ENCODE results near the gene CST5. TPM values are rescaled to one million over a fixed set of nuclear protein-coding genes. Genes with fewer than 3 reads are reported as not detected.

Gene CST5
- total RNA-seq, 1 experiment from 2014 or later: not detected

DNA sequence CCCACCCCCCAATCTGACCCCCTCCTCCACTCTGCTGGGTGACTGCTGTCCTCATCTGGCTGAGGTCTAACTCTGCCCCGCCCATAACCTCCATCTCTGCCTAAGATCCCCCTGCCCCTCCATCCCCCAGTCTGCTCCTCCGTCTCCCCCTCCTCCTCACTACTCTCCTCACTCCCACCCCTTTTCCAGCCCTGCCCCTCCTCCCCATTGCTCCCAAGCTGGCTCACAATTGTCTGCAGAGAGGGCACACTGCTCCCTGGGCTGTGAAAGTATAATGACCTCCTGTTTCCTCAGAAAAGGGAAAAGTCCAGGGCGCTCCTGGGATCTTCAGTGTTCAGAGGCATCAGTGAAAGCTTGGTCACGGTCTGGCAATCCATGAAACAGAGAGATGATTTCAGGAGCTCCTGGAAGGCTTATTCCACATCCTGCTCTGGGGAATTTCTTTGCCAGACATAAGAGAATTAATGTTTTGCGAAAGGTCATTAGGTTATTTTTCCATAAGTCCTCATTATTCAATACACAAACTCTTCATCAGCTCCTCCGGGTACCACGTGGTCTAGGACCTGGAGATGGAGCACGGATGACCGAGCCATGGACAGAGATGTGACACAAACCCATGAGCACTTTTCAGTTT lies 21.5 kb downstream of the CST5 start:
- no peaks in the 10 kb centered on the region for H3K36me3 ChIP-seq (ENCODE audit: control insufficient read depth in 1 of 2, insufficient read depth in 2 of 2, low read length in 2 of 2)
- intact Hi-C loops (cut with micrococcal nuclease): no loop called here
- no peak for DNase-seq (ENCODE audit: low read depth, low spot score)
- no peaks in the 10 kb centered on the region for H3K79me2 ChIP-seq (ENCODE audit: insufficient read depth, low read length)
- H3K27ac ChIP-seq (ENCODE audit: low read depth, low read length): no peak overlapping the region
- H3K4me3 ChIP-seq (replicated peaks in 1 of 2; ENCODE audit: low read depth in 1 of 2, low read length in 2 of 2): no peak overlapping the region
- RAD21 ChIA-PET (ENCODE audit: low non-redundant PET in 1 of 2, low total read pairs in 2 of 2, uncharacterized antibody in 2 of 2, unreplicated experiment in 2 of 2): no interaction called here
- H3K27me3 ChIP-seq (ENCODE audit: insufficient read depth, low read length): no peaks in the 10 kb centered on the region
- H3K9ac ChIP-seq (ENCODE audit: low read length): no peak overlapping the region
- no peak overlapping the region for H3K4me2 ChIP-seq (ENCODE audit: low read length)
- H2AFZ ChIP-seq (ENCODE audit: low read depth, low read length, poor library complexity, severe bottlenecking): no peak overlapping the region
- POLR2A ChIA-PET: no interaction called here
- H4K20me1 ChIP-seq (ENCODE audit: insufficient read depth): no peaks in the 10 kb centered on the region
- ATAC-seq: no peak
- CTCF ChIA-PET: no interaction called here
- no peak for TF ChIP-seq ZFX (IDR thresholded peaks at IDR 0.05)
- no peak for TF ChIP-seq YY1 (IDR thresholded peaks at IDR 0.05; ENCODE audit: extremely low read depth, insufficient replicate concordance, low read depth, low read length)
- TF ChIP-seq, protein P1, sequence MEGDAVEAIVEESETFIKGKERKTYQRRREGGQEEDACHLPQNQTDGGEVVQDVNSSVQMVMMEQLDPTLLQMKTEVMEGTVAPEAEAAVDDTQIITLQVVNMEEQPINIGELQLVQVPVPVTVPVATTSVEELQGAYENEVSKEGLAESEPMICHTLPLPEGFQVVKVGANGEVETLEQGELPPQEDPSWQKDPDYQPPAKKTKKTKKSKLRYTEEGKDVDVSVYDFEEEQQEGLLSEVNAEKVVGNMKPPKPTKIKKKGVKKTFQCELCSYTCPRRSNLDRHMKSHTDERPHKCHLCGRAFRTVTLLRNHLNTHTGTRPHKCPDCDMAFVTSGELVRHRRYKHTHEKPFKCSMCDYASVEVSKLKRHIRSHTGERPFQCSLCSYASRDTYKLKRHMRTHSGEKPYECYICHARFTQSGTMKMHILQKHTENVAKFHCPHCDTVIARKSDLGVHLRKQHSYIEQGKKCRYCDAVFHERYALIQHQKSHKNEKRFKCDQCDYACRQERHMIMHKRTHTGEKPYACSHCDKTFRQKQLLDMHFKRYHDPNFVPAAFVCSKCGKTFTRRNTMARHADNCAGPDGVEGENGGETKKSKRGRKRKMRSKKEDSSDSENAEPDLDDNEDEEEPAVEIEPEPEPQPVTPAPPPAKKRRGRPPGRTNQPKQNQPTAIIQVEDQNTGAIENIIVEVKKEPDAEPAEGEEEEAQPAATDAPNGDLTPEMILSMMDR (IDR thresholded peaks at IDR 0.05 in 2 of 3, conservative IDR thresholded peaks at IDR 0.05 in 1 of 3; ENCODE audit: borderline replicate concordance in 1 of 3, insufficient read depth in 1 of 3, low read depth in 2 of 3, low read length in 2 of 3): no peak
- TF ChIP-seq, protein P2, sequence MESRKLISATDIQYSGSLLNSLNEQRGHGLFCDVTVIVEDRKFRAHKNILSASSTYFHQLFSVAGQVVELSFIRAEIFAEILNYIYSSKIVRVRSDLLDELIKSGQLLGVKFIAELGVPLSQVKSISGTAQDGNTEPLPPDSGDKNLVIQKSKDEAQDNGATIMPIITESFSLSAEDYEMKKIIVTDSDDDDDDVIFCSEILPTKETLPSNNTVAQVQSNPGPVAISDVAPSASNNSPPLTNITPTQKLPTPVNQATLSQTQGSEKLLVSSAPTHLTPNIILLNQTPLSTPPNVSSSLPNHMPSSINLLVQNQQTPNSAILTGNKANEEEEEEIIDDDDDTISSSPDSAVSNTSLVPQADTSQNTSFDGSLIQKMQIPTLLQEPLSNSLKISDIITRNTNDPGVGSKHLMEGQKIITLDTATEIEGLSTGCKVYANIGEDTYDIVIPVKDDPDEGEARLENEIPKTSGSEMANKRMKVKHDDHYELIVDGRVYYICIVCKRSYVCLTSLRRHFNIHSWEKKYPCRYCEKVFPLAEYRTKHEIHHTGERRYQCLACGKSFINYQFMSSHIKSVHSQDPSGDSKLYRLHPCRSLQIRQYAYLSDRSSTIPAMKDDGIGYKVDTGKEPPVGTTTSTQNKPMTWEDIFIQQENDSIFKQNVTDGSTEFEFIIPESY (IDR thresholded peaks at IDR 0.05; ENCODE audit: extremely low read depth, insufficient replicate concordance, low read length): no peak
- TF ChIP-seq FOSL1 (IDR thresholded peaks at IDR 0.05; ENCODE audit: low read depth): no peak
- no peak for TF ChIP-seq EGR1 (IDR thresholded peaks at IDR 0.05; ENCODE audit: low read depth)
- TF ChIP-seq POLR2A (IDR thresholded peaks at IDR 0.05; ENCODE audit: borderline replicate concordance, extremely low read depth, insufficient read depth, insufficient read length): no peak
- TF ChIP-seq TCF7L2 (IDR thresholded peaks at IDR 0.05; ENCODE audit: borderline replicate concordance, extremely low read depth, insufficient read depth, insufficient read length): no peak
- TF ChIP-seq JUND (IDR thresholded peaks at IDR 0.05): no peak
- TF ChIP-seq POLR2AphosphoS5 (IDR thresholded peaks at IDR 0.05; ENCODE audit: low read depth, low read length): no peak
- TF ChIP-seq, protein P3, sequence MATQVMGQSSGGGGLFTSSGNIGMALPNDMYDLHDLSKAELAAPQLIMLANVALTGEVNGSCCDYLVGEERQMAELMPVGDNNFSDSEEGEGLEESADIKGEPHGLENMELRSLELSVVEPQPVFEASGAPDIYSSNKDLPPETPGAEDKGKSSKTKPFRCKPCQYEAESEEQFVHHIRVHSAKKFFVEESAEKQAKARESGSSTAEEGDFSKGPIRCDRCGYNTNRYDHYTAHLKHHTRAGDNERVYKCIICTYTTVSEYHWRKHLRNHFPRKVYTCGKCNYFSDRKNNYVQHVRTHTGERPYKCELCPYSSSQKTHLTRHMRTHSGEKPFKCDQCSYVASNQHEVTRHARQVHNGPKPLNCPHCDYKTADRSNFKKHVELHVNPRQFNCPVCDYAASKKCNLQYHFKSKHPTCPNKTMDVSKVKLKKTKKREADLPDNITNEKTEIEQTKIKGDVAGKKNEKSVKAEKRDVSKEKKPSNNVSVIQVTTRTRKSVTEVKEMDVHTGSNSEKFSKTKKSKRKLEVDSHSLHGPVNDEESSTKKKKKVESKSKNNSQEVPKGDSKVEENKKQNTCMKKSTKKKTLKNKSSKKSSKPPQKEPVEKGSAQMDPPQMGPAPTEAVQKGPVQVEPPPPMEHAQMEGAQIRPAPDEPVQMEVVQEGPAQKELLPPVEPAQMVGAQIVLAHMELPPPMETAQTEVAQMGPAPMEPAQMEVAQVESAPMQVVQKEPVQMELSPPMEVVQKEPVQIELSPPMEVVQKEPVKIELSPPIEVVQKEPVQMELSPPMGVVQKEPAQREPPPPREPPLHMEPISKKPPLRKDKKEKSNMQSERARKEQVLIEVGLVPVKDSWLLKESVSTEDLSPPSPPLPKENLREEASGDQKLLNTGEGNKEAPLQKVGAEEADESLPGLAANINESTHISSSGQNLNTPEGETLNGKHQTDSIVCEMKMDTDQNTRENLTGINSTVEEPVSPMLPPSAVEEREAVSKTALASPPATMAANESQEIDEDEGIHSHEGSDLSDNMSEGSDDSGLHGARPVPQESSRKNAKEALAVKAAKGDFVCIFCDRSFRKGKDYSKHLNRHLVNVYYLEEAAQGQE (IDR thresholded peaks at IDR 0.05; ENCODE audit: low read depth): no peak
- TF ChIP-seq ZNF274 (IDR thresholded peaks at IDR 0.05; ENCODE audit: low read depth, low read length): no peak
- no peak for TF ChIP-seq CBX3 (IDR thresholded peaks at IDR 0.05; ENCODE audit: low read depth)
- no peak for TF ChIP-seq ELF1 (IDR thresholded peaks at IDR 0.05; ENCODE audit: borderline replicate concordance, low read depth)
- no peak for TF ChIP-seq EZH2 (IDR thresholded peaks at IDR 0.05)
- TF ChIP-seq SP1 (IDR thresholded peaks at IDR 0.05; ENCODE audit: low read depth): no peak
- no peaks in the 10 kb centered on the region for H3K4me1 ChIP-seq (ENCODE audit: control insufficient read depth in 1 of 2, insufficient read depth in 2 of 2, low read length in 2 of 2)
- no peaks in the 10 kb centered on the region for H3K9me2 ChIP-seq (ENCODE audit: insufficient read depth)
- no peaks in the 10 kb centered on the region for H3K9me3 ChIP-seq (ENCODE audit: control insufficient read depth in 1 of 2, insufficient read depth in 1 of 2, low read depth in 1 of 2, low read length in 2 of 2)
- no TSS peak for BruUV-seq (replicated peaks)

Data from HCT116 (cell line).